Fibroblast of villous mesenchyme (primary cell): ENCODE measurements around the gene RAMP3. TPM values are rescaled to one million over a fixed set of nuclear protein-coding genes. Genes with fewer than 3 reads are reported as not detected.

ENCODE experiments used
- DNase-seq: peaks from one replicate; pipeline ENCODE4 v3.0.0-alpha.2; 2010; ENCODE audit warnings: low read depth
- H3K4me3 ChIP-seq: 2 replicates; pipeline ENCODE4 v1.5.1; 2011; ENCODE audit warnings: low read depth, mild to moderate bottlenecking, low read length
- total RNA-seq: library from RNA; depleted of rRNA; stranded (reverse); fragments of >200 nt; gene quantifications from 2 replicates; pipeline ENCODE4 v1.2.3, GENCODE V29; 2012
- TF ChIP-seq, protein P1 (sequence below): IDR thresholded peaks from 2 replicates; pipeline ENCODE4 v1.5.1; 2012; ENCODE audit warnings: low read depth, mild to moderate bottlenecking, low read length; ENCODE audit not compliant: insufficient read depth

The RAMP3 gene
- total RNA-seq, 1 donor, result not detected

DNA sequence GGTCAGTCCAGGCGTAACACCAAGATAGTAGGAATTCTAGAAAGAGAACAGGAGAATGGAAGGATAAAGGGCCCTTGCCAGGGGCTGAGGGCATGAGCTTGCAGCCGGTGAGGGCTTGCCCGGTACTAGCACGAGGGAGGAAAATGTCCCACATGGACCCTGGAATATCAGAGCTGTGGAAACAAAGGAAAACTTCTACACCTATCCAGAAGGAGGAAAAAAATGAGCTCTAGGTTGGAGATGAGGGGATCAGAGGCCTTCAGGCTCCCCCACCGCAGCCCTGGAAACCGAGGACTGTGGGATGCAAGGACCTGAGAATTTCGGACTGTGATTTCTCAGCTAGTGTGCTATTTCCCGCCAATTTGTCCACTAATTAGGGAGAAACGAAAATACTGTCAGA is 22.1 kb downstream of the RAMP3 start:
- TF ChIP-seq, protein P1, sequence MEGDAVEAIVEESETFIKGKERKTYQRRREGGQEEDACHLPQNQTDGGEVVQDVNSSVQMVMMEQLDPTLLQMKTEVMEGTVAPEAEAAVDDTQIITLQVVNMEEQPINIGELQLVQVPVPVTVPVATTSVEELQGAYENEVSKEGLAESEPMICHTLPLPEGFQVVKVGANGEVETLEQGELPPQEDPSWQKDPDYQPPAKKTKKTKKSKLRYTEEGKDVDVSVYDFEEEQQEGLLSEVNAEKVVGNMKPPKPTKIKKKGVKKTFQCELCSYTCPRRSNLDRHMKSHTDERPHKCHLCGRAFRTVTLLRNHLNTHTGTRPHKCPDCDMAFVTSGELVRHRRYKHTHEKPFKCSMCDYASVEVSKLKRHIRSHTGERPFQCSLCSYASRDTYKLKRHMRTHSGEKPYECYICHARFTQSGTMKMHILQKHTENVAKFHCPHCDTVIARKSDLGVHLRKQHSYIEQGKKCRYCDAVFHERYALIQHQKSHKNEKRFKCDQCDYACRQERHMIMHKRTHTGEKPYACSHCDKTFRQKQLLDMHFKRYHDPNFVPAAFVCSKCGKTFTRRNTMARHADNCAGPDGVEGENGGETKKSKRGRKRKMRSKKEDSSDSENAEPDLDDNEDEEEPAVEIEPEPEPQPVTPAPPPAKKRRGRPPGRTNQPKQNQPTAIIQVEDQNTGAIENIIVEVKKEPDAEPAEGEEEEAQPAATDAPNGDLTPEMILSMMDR, result no peak
- H3K4me3 ChIP-seq, result no peak overlapping the region
- DNase-seq, result no peak

DNA sequence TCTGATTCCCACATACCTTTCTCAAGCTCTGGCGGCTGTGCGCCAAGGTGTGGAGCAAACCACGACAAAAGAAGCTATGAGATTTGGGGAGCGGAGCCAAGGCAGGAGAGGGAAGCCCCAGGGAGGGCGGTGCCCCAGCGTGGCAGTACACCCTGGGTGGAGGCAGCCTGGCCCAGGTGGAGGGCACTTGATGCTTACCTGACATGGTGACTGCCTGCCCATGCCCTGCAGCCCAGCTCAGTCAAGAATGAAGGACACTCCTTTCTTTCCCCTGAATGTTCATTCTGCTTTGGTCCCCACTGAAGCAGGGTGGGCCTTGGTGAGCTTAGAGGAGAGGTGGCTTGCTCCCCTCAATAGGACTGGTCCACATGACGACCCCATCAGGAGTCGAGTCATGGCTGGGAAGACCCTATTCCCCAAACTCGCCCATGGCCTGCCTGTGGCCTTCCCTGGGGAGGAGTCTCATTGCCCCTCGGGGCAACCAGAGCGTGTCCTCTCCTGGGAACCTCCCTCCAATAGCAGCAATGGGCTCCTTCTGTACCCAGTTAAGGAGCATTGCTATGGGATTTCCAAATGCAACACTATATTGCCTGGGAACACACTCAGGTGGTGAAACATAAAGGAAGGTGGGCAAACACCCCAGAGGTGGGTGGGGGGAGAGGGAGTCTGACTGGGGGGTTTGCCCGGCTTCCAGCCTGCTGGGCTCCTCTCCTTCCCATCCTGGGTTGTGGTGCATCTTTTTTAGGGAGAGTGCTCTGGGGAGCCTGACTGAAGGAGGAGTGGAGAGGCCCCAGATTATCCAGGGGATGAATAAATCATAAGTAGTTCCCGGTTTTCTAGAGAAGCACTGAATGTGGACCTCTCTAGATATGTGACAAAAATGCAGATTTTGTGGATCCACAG is 22.7 kb downstream of the RAMP3 start:
- H3K4me3 ChIP-seq, result no peak overlapping the region
- TF ChIP-seq, protein P1, result no peak

DNA sequence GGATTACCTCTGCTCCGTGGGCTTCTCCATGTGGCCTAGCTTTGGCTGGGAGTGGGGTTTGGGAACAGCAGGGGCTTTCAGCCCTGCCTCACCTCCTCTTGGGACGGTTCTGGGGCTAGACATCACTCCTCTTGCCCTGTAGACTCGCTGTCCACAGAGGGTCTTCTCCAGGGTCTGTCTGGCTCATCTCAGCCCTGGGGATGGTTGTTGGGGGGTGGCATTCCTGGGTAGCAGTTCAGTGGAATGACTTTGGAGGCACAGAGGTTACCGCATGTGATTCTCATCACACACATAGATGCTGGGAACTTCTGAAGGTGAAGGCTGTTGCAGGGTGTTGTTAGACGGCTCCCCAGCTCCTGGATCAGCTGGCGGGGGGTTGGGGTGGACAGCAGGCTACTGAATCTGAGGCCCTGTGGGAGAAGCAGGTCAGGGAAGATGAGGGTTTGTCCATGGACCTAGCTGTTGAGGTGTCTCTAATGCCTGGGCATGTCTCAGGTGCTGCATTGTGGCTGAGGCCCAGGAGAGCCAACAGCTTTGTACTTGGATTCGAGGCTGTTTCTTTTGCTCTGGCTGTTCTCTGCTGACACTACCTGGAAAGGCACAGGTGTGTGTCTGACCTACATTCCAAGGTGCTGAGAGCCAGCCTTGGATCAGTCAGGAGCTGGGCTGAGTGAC is 23.8 kb downstream of the RAMP3 start:
- TF ChIP-seq, protein P1, result no peak
- no peak for DNase-seq
- no peak overlapping the region for H3K4me3 ChIP-seq

More for the DNA sequence above, 22.7 kb downstream of the RAMP3 start:
- DNase-seq, result no peak

DNA sequence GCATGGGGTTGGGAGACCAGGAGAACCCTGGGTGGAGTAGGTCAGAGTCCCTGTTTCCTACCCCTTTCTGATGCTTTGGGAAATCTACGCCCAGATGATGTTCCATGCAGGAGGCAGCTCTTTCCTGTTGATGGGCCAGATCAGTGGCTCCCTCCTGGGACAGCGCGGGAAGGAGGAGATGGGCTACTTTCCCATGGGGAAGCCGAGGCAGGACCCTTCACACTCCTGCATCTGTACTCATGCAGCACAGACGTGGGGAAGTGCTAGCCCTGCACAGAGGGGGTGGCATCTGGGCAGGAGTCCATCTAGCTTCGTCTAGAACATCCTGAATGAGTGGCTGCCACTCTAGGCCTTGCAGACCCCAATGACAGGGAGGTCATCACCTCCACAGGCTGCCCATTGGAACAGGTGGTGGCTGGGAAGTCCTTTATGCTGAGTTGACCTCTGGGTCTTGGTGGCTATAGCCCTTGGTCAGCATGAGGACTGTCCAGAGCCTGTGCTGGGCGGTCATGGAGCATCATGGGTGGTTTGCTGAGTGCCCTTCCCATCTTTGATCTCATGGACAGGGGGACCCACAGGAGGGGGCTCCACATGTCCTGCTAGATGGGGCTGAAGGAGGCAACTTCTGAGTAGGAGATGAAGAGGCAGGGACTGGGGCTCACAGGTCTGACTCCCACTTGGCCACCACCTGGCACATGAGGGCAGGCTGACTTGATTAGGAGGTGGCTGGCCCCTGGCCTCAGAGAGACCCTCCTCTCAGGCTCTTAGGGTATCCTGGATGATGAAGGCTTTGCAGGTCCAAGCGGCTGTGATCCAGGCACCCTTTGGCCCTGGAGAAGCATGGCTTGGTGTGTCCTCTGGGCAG is 24.6 kb downstream of the RAMP3 start:
- TF ChIP-seq, protein P1, result no peak
- no peak for DNase-seq

DNA sequence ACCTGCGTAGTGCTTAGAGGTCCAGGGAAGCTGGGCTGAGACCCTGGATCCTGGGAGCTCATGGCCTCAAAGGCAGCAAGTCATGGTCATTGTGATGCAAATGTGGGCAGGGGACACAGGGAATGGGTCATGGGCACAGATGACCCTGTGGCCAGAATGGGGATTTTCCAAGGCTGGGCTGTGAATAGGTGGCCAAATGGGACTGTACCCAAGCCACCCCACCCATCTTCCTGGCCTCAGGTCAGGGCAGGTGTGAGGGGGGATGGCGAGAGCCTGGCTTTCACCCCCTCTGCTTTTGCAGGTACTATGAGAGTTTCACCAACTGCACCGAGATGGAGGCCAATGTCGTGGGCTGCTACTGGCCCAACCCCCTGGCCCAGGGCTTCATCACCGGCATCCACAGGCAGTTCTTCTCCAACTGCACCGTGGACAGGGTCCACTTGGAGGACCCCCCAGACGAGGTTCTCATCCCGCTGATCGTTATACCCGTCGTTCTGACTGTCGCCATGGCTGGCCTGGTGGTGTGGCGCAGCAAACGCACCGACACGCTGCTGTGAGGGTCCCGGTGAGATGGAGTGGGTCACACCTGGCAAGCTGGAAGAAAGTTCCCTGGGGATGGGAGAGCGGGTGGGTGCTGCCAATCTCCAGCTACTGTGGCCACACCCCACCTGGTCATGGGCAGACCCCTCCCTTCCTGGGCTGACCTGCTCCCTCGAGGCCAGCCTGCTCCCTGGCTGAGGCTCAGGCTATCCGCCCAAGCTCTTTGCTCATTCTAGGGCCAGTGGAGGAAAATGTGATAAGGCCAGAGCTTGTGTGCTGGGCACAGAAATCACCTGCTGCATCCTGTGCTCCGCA is 25.5 kb downstream of the RAMP3 start:
- no peak for DNase-seq
- TF ChIP-seq, protein P1, result no peak
- no peak overlapping the region for H3K4me3 ChIP-seq

More for the DNA sequence above, 24.6 kb downstream of the RAMP3 start:
- no peak overlapping the region for H3K4me3 ChIP-seq

DNA sequence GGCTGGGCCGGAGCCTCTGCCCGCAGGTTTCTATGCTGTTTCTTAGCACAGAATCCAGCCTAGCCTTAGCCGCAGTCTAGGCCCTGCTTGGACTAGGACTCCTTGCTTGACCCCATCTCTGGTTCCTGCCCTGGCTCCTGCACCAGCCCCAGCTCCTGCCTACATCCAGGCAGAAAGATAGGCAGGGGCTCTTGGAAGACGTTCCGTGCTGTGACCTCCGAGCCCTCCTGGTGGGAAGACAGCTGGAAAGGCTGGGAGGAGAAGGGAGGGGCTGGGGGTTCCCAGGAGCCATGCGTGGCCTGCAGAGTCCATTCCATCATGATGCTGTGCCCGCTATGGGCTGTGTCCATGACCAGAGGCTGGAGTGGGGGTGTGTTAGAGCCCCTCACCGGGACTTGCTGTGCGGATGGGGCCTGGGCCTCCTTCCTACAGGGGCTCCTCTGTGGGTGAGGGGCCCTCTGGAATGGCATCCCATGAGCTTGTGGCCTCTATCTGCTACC is 26.2 kb downstream of the RAMP3 start:
- no peak for DNase-seq
- H3K4me3 ChIP-seq, result no peak overlapping the region
- TF ChIP-seq, protein P1, result no peak
